ENCODE data around the gene BAG1.

BAG1 gene

DNA sequence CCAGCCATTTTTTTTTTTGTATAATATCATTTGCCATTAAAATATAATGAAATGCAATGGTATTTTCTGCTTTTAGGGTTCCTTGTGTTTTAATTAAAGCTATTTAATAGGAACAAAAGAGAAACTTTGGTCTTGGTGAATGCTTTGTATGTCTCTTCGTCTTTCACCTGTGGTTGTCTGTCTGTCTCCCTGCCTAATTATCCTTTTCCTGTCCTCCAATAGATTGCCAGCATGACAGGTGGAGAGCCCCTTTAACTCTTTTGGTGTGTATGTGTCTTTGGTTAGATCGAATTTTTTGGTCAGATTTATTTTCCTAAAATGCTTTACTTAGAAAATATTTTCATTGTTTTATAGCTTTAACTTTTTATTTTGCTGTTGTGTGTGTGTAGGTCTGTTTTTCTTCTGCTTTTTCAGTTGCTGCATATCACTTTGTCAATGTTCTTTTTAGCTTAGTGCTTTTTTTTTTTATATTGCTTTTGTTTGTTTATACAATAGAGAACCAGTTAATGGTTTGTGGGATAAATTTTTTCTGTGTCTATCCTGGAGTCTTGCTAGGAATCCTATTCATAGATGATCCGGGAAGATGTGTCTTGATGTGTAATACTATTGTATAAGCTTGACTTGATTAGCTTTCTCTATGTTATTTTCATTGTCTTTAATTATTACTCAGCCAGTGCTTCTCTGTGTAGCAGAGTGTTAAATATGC, 8.9 kb upstream of the BAG1 start:
- no peak for DNase-seq

- DNase-seq, result no peak
Observed at GRCh38 chr9:33272061-33272460, 7.6 kb upstream of the BAG1 start.

GRCh38 chr9:33270146-33270545, 5.6 kb upstream of the BAG1 start:
- no peak for DNase-seq

DNA sequence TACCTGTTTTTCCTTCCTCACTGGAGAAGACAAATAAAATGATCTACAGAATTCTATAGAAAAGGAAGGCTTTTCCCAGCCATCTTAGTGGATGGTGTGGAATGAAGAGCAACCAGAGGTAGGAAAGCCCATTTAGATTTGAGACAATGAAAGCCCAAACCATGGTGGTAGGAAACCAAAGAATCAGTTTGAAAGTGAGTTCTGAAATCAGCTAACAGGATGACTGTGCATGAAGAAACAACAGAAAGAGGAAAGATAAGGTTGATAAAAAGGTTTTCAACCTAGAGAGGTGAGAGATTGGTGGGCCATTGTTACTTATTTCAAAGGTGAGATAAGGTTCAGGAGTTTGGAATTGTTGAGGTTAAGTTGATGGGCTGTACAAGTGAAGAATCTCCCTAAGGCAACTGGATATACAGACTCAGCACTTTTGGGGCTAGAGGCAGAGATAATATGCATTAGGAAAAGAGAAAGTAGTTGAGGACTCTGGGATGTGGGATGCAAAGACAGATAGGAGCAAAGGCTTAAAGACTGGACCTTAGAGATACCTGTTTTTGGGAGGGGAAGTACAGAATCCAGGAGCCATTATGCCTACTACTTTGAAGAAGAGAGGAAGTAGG, 2.8 kb upstream of the BAG1 start:
- DNase-seq, result no peak

DNA sequence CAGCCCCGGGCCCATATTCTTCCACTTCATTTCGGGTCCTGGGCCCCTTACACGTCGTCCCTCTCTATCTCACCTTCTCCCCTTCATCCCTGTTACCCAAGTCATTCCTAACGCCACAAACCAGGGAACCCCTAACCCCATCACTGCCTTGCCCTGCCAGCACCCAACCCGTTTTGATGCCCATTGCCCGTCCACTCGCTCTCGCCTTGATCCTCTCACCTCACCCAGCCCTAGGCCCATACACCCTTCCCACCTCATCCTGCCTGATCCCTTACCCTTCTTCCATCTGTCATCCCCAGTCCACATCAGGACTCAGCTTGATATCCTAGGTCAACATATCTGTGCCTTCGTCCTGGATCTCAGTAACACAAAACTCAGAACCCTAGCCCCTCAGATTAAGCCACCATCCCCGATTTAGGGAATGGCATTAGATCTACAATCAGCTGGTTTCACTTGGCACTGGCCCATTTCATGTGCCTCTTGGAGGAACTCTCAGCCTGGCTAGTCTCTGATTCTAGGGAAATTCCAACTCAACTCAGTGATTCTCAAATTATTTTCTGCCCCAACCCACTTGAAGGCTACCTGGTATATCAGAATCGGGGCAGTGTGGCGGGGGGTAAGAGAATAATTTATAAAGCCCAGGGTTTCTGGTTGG, 830 bp upstream of the BAG1 start:
- DNase-seq, result no peak

GRCh38 chr9:33264003-33264472, 470 bp downstream of the BAG1 start:
- DNase-seq, result peak; percentile 62

DNA sequence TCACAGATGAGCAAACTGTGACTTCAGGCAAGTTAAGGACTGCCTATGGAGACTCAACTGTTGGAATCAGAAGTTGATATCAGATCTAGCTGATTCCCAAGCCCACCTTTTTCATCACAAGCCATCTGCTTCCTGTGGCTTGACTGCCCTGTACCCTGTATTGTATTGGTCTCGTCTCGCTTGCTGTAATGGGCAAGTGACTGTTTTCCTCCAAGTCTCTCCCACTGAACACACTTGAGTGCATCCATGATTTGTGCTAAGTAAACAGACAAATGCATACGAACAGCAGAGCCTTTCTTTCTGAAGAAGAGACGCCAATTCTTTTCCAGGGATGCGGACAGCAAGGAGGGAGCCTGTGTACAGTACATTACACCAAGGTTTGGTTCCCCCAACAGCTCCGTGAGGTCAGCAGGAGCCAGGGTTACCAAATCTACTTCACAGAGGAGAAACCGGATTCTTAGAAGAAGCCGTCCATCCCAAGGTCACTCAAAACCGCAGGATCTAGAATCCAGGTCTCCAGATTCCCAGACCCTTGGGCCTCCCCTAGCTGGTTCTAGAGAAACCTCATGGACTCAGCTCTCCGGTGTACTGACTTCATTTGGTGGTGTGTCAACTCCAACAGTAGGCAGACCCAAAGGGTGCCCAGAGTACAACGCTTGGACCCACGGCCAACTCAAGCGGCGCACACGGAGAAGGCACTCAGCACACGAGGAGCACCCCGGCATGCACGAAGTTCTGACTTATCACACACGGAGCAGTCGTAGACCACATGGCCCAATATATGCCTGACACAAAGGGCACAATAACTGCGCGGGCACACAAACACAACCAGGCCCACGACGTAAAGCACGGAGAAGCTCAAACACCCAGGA, 1.1 kb downstream of the BAG1 start:
- peak; percentile 51 for DNase-seq

DNA sequence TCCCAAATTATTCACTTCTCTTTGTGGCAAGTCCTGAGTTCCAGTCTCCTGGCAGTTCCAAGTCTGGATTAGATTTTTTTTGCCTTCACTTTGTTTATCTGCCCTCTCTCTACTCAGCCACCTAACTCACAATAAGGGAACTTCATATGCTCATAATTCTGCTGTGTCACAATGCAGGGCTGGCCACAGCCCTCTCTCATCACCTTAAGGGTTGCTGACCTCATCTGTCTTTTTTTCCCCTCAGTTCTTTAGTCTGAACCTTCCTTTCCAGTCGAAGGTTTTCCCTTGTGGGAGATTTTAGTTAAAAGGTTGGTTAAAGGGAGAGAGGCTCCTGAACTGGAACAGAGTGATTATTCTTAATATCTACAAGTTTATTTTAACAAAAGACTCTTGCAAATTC, 4.1 kb downstream of the BAG1 start:
- DNase-seq, result no peak

DNA sequence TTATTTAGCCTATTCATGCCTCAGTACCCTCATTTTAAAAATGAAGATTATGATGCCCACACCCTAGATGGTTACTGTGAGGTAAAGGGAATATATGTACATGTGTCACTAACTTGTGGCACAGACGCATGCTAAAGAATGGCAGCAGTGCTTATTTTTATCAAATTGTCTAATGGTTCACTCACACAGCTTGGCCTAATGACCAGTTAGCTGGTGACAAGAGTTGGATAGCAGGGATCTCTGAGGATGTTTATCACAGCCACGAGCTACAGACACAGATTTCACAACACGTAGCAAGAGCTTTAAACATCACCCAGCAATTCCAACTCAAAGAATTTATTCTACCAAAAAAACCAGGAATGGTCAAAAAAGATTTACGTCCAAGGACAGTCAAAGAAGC, 7.2 kb downstream of the BAG1 start:
- no peak for DNase-seq

GRCh38 chr9:33256236-33256635, 8.3 kb downstream of the BAG1 start:
- no peak for DNase-seq

DNA sequence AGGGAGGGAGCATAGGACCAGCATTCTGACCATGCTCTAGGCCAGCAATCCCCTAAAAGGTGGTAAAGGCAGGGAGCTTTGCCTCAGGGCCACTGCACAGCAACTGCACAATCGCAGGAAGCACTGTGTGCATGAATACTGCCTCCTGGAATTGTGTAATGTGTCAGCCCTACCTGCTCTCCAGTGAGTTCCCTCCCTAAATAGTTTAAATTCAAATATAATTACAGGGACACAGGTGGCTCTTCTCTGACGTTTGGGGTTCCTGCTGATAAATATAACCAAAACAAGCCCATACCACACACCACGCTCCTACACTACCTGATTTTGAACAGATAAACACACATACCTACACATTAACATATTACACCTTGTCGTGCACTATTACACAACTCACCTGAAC, 9.0 kb downstream of the BAG1 start:
- DNase-seq, result no peak

- DNase-seq, result no peak
Observed at GRCh38 chr9:33255014-33255413, 9.5 kb downstream of the BAG1 start.

GRCh38 chr9:33254211-33254610, 10.3 kb downstream of the BAG1 start:
- DNase-seq, result no peak

GRCh38 chr9:33250458-33250995, 14.0 kb downstream of the BAG1 start:
- DNase-seq, result no peak

GRCh38 chr9:33249983-33250382, 14.5 kb downstream of the BAG1 start:
- no peak for DNase-seq

DNA sequence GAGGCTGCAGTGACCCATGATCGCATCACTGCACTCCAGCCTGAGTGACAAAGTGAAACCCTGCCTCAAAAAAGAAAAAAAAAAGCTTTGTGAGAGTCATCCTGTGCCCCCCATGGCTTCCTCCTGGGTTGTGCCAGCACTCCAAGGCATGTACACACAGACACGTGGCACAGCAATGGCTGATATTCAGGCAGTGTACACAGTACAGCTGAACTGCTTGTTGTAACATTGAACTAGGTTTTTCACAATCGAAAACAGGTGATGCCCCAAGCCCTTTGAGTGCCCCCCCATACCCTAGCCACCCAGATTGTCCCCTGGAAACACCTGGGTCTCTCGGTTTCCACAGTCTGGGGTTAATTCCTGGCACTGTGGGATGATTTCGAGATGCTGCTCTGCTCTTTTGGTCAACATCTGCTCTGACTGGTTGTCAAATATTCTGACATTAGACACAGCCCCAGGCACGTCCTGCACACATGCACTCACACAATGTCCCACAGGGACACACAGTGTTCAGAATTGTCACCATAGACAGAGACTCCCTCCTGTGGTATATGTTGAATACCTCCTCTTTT, 15.3 kb downstream of the BAG1 start:
- no peak for DNase-seq

GRCh38 chr9:33248606-33249005, 15.9 kb downstream of the BAG1 start:
- no peak for DNase-seq

DNA sequence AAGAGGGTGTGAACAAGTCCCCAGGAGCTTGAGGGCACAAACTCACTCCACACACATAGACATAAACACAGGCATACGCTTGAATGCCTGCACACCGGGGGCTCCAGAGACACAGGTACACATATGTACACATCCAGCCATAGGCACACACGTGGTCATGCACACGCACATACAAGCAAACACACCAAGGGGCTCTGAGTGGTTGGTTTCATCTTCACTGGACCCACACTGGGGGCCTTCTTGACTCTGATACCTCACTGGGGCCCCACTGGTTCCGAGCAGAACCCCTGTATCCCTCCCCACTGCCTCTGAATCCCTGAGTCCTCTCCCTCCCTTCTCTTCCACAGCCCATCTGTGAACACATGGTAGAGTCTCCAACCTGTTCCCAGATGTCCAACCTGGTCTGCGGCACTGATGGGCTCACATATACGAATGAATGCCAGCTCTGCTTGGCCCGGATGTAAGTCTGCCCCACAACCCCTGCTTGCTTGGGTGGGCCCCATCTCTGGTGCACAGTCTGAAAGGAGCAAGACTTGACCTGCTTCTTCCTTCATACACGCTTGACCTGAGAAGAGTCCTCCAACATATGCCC, 18.1 kb downstream of the BAG1 start:
- DNase-seq, result no peak

DNA sequence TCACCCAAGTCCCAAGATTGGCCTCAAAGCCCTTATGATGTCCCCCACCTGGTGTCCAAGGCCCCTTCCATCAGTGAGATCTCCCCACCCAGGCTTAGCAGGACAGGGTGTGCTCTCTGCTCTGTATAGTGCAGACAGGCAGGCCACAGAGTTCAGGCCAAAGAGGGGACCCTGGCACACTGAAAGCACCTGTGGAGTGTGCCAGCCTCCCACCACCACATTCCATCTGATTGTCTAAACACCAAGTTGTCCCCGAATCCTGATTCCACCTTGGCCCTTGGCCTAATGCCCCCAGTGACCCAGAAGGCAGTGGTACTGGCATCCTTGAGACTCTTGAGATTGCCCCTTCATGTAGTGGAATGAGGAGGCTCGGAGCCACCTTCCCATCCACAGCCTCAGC, 19.2 kb downstream of the BAG1 start:
- no peak for DNase-seq

GRCh38 chr9:33244137-33244784, 20.2 kb downstream of the BAG1 start:
- no peak for DNase-seq

DNA sequence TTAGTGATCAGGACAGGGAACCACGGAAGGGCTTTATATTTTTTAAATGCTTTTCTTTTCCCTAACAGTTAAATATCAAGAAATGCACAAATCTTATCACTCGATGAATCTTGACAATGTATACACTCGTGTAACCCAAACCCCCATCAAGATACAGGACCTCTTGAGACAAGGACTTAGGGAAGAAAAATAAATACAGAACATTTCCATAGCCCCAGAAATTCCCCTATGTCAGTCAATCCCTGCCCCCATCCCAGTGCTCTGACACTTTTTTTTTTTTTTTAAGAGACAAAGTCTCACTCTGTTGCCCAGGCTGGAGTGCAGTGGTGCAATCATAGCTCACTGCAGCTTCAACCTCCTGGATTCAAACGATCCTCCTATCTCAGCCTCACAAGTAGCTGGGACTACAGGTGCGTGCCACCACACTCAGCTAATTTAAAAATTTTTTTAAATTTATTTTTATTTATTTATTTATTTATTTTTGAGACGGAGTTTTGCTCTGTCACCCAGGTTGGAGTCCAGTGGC, 21.8 kb downstream of the BAG1 start:
- DNase-seq, result no peak
